HG02852 (cell line): ENCODE results near the gene RFPL2.
"Not testable (repeated sequence)": the region's sequence is repeated elsewhere in the genome, so short reads cannot be mapped to it uniquely, and the experiment has no call there.

Source experiments
- ATAC-seq: cut with Tn5 transposase; IDR thresholded peaks from one replicate; pipeline ENCODE4 v1.9.1; 2021; ENCODE audit warnings: mild to moderate bottlenecking, moderate library complexity; ENCODE audit not compliant: unreplicated experiment

Gene RFPL2

GRCh38 chr22:32206774-32207758, 2.2 kb upstream of the RFPL2 start:
- no peak for ATAC-seq

GRCh38 chr22:32205974-32206773, 1.3 kb upstream of the RFPL2 start:
- ATAC-seq, result no peak

- no peak for ATAC-seq
Measured at GRCh38 chr22:32204040-32204855, 625 bp downstream of the RFPL2 start.

- no peak for ATAC-seq
Measured at GRCh38 chr22:32203181-32204039, 1.5 kb downstream of the RFPL2 start.

- ATAC-seq, result no peak
Measured at GRCh38 chr22:32202539-32203180, 2.2 kb downstream of the RFPL2 start.

DNA sequence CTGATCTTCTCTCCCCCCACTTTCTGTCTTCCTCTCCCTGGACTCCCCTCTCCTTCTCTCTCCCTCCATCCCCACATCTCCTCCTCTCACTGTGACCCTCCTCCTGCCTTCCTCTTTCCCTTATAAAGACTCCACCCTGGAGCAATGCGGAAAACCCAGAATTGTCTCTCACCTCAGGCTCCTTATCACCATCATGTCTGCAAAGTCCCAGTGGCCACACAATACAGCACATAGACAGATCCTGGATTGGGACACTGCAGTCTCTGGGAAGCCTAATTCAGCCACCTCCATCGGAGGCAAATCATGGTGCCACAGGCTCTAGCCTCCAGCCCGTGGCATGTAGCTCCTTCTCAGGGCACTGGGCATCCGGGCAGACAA, 2.7 kb downstream of the RFPL2 start:
- ATAC-seq, result no peak

DNA sequence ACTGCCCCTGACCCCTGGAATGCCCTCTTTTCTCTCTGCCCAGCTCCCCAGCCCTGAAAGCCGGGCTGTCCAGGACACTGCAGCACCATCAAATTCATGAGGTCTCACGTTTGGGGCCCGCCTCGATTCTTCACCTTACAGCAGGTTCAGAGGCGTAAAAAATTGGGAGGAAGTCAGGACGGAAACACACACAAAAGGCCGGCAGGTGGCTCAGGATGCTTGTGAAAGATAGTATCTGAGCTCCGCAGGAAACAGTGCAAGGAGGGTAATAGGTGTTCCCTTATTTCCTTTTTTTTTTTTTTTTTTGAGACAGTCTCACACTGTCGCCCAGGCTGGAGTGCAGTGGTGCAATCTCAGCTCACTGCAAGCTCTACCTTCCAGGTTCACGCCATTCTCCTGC, 4.1 kb downstream of the RFPL2 start:
- ATAC-seq, result no peak

DNA sequence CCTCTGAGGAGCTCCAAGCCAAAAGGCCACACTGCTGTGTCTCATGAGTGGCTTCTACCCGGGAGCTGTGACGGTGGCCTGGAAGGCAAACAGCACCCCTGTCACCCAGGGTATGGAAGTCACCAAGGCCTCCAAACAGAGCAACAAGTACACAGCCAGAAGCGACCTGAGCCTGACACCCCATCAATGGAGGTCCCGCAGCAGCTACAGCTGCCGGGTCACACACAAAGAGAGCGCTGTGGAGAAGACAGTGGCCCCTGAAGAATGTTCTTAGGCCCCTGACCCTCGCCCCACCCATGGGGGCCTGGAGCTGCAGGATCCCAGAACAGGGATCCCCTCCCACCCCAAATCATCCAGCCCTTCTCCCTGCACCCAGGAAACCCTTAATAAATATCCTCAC, 4.9 kb downstream of the RFPL2 start:
- ATAC-seq, result no peak

GRCh38 chr22:32199341-32199740, 5.5 kb downstream of the RFPL2 start:
- no peak for ATAC-seq

GRCh38 chr22:32197553-32198226, 7.2 kb downstream of the RFPL2 start:
- ATAC-seq, result not testable (repeated sequence)

DNA sequence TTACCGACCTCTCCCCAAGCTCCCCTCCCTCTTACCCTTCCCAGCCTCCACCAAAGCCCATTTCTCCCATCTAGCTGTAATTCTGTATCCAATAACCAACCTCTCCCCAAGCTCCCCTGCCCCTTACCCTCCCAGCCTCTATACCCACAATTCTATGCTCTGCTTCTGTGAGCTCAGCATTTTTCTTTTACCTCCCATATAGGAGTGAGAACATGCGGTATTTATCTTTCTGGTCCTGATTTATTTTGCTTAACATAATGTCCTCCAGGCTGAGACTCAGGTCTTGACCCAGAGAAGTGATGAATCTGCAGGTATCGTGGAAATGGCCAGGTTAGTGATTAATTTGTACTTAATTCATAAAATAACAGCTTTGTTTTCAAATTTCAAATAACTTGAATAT, 9.0 kb downstream of the RFPL2 start:
- not testable (repeated sequence) for ATAC-seq

DNA sequence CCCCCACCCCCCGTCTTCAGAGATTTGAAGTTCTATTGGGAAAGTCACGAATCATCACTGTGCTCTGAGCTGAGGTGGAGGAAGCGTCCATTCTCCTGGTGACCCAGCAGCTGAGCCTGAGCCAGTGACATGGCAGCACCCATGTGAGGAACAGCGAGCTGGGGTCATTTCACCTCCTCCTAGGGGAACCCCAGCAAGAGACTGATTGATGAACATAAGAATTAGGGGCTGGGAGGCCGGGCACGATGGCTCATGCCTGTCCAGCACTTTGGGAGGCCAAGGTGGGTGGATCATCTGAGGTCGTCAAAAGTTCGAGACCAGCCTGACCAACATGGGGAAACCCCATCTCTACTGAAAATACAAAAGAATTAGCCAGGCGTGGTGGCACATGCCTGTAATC, 11.5 kb downstream of the RFPL2 start:
- not testable (repeated sequence) for ATAC-seq

- ATAC-seq, result not testable (repeated sequence)
Measured at GRCh38 chr22:32191021-32191420, 13.9 kb downstream of the RFPL2 start.

GRCh38 chr22:32185821-32186220, 19.1 kb downstream of the RFPL2 start:
- ATAC-seq, result no peak

DNA sequence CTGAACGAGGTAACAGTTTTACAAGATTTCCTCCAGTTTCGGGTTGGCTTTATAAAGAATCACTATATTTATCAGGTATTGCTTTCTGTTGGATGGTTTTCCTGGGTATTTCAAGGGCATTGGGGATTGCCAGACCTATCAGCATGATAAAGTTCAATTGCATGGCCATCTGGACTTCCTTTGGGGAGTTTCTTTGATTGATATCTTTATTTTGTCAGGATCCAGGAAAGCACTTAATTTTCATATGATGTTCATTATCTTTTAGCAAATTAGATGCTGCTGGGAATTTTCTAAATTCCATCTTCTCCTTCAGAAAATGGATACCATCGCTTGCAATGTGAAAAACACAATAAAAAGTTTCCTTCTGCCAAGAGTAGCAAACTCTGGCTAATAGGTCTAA, 21.2 kb downstream of the RFPL2 start:
- no peak for ATAC-seq

DNA sequence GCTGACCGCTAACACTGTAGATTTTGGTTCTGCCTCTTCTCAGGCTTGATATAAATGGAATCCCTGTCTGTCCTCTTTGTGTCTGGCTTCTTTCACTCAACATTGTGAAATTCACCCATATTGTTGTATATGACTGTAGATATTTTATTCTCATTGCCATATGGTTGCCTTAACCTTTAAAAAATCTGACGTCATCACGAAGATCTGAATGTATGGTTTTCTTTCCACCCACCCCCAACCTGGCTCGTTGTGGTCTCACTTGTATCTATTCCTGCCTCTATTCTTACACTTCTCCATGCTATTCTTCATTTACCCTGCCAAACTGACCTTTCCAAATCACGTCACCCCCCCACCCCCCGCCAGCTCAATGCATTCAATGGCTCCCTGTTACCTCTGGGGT, 23.8 kb downstream of the RFPL2 start:
- ATAC-seq, result no peak

DNA sequence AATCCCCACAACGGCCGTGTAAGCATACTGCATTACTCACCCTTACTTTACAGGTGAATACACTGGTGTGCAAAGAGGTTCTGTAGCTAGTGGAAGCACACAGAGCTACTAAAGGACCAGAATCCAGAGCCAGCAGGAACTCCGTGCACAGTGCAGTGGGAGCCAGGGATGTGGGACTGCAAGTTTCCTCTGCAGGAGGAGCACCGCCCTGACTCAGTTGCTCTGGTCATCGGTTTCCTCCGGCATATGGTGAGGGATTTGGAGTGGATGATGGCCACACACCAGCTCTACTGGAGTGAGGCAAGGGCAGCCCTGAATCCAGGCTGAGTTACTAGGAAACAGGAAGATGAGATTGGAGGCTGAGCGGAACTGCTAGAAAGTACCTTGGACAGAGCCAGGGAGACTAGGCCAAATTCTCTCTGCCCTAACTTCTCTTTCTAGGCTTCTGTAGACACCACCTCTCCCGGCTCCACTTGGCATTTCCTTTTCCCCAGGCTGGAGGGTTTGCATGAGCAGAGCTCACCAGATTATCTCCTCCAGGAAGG, 27.6 kb downstream of the RFPL2 start:
- ATAC-seq, result no peak

- ATAC-seq, result no peak
Measured at GRCh38 chr22:32175683-32176644, 28.9 kb downstream of the RFPL2 start.
